T-helper 2 cell (primary cell): Measurements from ENCODE around the gene NTM.

Experiments
- DNase-seq, 5 experiments: peaks; one replicate each; pipeline versions ENCODE4 v3.0.0 to v3.0.0-alpha.2; 2012 to 2022

Gene NTM

GRCh38 chr11:131880976-131881375 lies 510.6 kb downstream of the NTM start:
- DNase-seq, result no peak

- no peak for DNase-seq
These were observed 512.9 kb downstream of the NTM start for GRCh38 chr11:131883332-131883731.

- DNase-seq, result no peak
These were observed 514.2 kb downstream of the NTM start for GRCh38 chr11:131884461-131885073.

- no peak for DNase-seq
These were observed 515.0 kb downstream of the NTM start for GRCh38 chr11:131885431-131885830.

- no peak for DNase-seq
These were observed 515.8 kb downstream of the NTM start for GRCh38 chr11:131886201-131886600.

- no peak for DNase-seq
These were observed 517.9 kb downstream of the NTM start for GRCh38 chr11:131888230-131888855.

- no peak for DNase-seq
These were observed 518.7 kb downstream of the NTM start for GRCh38 chr11:131889146-131889577.

- DNase-seq, result no peak
These were observed 519.6 kb downstream of the NTM start for GRCh38 chr11:131889760-131890581.

- no peak for DNase-seq
These were observed 522.9 kb downstream of the NTM start for GRCh38 chr11:131893103-131893890.

- no peak for DNase-seq
These were observed 523.6 kb downstream of the NTM start for GRCh38 chr11:131893988-131894387.

GRCh38 chr11:131894615-131895544 lies 524.5 kb downstream of the NTM start:
- DNase-seq, result no peak

GRCh38 chr11:131895865-131896264 lies 525.5 kb downstream of the NTM start:
- DNase-seq, result no peak

- no peak for DNase-seq
These were observed 526.7 kb downstream of the NTM start for GRCh38 chr11:131896978-131897615.

GRCh38 chr11:131897956-131898355 lies 527.5 kb downstream of the NTM start:
- DNase-seq, result no peak

- no peak for DNase-seq
These were observed 528.5 kb downstream of the NTM start for GRCh38 chr11:131898949-131899348.

GRCh38 chr11:131899950-131900580 lies 529.6 kb downstream of the NTM start:
- no peak for DNase-seq

GRCh38 chr11:131902421-131902820 lies 532.0 kb downstream of the NTM start:
- no peak for DNase-seq

GRCh38 chr11:131903074-131903473 lies 532.7 kb downstream of the NTM start:
- DNase-seq, result no peak

GRCh38 chr11:131904756-131905155 lies 534.3 kb downstream of the NTM start:
- no peak for DNase-seq

GRCh38 chr11:131906963-131907362 lies 536.5 kb downstream of the NTM start:
- DNase-seq, result no peak

GRCh38 chr11:131907371-131907770 lies 537.0 kb downstream of the NTM start:
- no peak for DNase-seq
